Stomach (tissue), 19 donors: Measurements from ENCODE around the gene BORCS6. TPM values are rescaled to one million over a fixed set of nuclear protein-coding genes. Genes with fewer than 3 reads are reported as not detected.

Experiments
- DNase-seq, 2 donors: peaks; one replicate each; pipeline versions ENCODE4 v3.0.0 to v3.0.0-alpha.2; 2013 to 2019
- H3K27ac ChIP-seq, 5 donors: fragments of 200-600 bp in 4 of 5; sonication (generic) in 4 of 5; one replicate each; pipeline ENCODE4 v1.5.1; 2013 to 2019; ENCODE audit warnings: mild to moderate bottlenecking in 1 of 5, moderate library complexity in 1 of 5
- H3K27me3 ChIP-seq, 3 donors: fragments of 200-600 bp; sonication (generic); one replicate each; pipeline ENCODE4 v1.5.1; 2017 to 2019; ENCODE audit warnings: mixed run types in 1 of 3
- H3K36me3 ChIP-seq, 4 donors: fragments of 200-600 bp; sonication (generic); 1 replicate in 3 of 4; 2 replicates in 1 of 4; pipeline ENCODE4 v1.5.1; 2016 to 2019
- H3K4me1 ChIP-seq, 4 donors: fragments of 200-600 bp; sonication (generic); one replicate each; pipeline ENCODE4 v1.5.1; 2016 to 2019
- H3K4me3 ChIP-seq, 4 donors: fragments of 200-600 bp; sonication (generic) in 3 of 4; one replicate each; pipeline ENCODE4 v1.5.1; 2016 to 2019; ENCODE audit warnings: mild to moderate bottlenecking in 1 of 4
- H3K9me3 ChIP-seq, 4 donors: fragments of 200-600 bp; sonication (generic); one replicate each; pipeline ENCODE4 v1.5.1; 2016 to 2019
- CTCF ChIP-seq, 7 experiments: fragments of 450-650 bp in 4 of 7; fragments of 200-600 bp in 3 of 7; sonication (generic) in 3 of 7; IDR thresholded peaks; one replicate each; pipeline ENCODE4 v1.5.1; 2016 to 2019; ENCODE audit warnings: antibody characterized with exemption in 7 of 7, control low read depth in 2 of 7, mild to moderate bottlenecking in 1 of 7
- EP300 ChIP-seq: sonication (generic); formaldehyde crosslinking; IDR thresholded peaks from one replicate; pipeline ENCODE4 v1.6.1; 2017; ENCODE audit warnings: antibody characterized with exemption
- POLR2A ChIP-seq, 4 donors: fragments of 450-650 bp; IDR thresholded peaks; one replicate each; pipeline ENCODE4 v1.6.1; 2016; ENCODE audit warnings: antibody characterized with exemption in 4 of 4, control low read depth in 2 of 4, mild to moderate bottlenecking in 1 of 4, moderate library complexity in 1 of 4
- POLR2AphosphoS5 ChIP-seq, 3 donors: sonication (generic); formaldehyde crosslinking; IDR thresholded peaks; one replicate each; pipeline ENCODE4 v1.6.1; 2016; ENCODE audit warnings: antibody characterized with exemption in 3 of 3
- WGBS, 5 donors: extraction: QIAGEN DNeasy Blood & Tissue Kit in 3 of 5; methylation state at CpG; one replicate each; pipeline versions ENCODE4 v1.1.5 to v1.1.7; 2013 to 2018; 5-methylcytosine and 5-hydroxymethylcytosine counted together
- intact Hi-C: fragments of 100-400 bp; cut with DNase I; formaldehyde crosslinking; loops from one replicate; pipeline ENCODE4 v1.15.1; 2023; ENCODE audit warnings: low total_unique reads
- long read RNA-seq, 10 donors: transcript quantifications; one replicate each; lab custom pipeline, GENCODE V29; 2026
- polyA plus RNA-seq, 3 donors: library from polyadenylated mRNA; stranded (reverse); fragments of 200-250 nt; gene quantifications; one replicate each; pipeline ENCODE4 v1.2.3, GENCODE V29; 2013
- total RNA-seq, 5 donors: library from RNA; depleted of rRNA; stranded (reverse); fragments of >200 nt; gene quantifications; one replicate each; pipeline versions ENCODE4 v1.1.0 to v1.2.3, GENCODE V29; 2014 to 2016
- donor health status: healthy with polysubstance abuse.
- donor health status: Bipolar disorder and iron deficiency.
- donor health status: healthy.

Gene BORCS6
- total RNA-seq (10 to 100 TPM in 2 of 5 donors, 1 to 10 TPM in 2, under 1 TPM in 1; 0.58 to 70.1 (median 4.6) TPM), polyA plus RNA-seq (1 to 10 TPM; 6.6 to 9.2 (median 7.9) TPM)
- long read RNA-seq, donor 1, partial matches to known transcripts = 0 of 2 reads
- long read RNA-seq, donor 1, other reads (novel, unspliced or antisense) = 0 of 2 reads
- long read RNA-seq, donor 2, transcript BORCS6-201 (1 exons, 2,575 nt) = major isoform, 5 of 5 reads
- long read RNA-seq, donor 2, partial matches to known transcripts = 0 of 5 reads
- long read RNA-seq, donor 2, other reads (novel, unspliced or antisense) = 0 of 5 reads
- long read RNA-seq, donor 3, transcript BORCS6-201 (1 exons, 2,575 nt) = major isoform, 5 of 5 reads
- long read RNA-seq, donor 3, partial matches to known transcripts = 0 of 5 reads
- long read RNA-seq, donor 3, other reads (novel, unspliced or antisense) = 0 of 5 reads
- long read RNA-seq, donor 4, partial matches to known transcripts = 0 of 2 reads
- long read RNA-seq, donor 4, other reads (novel, unspliced or antisense) = 0 of 2 reads
- long read RNA-seq, donor 5, transcript BORCS6-201 (1 exons, 2,575 nt) = major isoform, 6 of 6 reads
- long read RNA-seq, donor 5, partial matches to known transcripts = 0 of 6 reads
- long read RNA-seq, donor 5, other reads (novel, unspliced or antisense) = 0 of 6 reads
- long read RNA-seq, donor 6, transcript BORCS6-201 (1 exons, 2,575 nt) = major isoform, 20 of 20 reads
- long read RNA-seq, donor 6, partial matches to known transcripts = 0 of 20 reads
- long read RNA-seq, donor 6, other reads (novel, unspliced or antisense) = 0 of 20 reads
- long read RNA-seq, donor 7, transcript BORCS6-201 (1 exons, 2,575 nt) = major isoform, 5 of 5 reads
- long read RNA-seq, donor 7, partial matches to known transcripts = 0 of 5 reads
- long read RNA-seq, donor 7, other reads (novel, unspliced or antisense) = 0 of 5 reads
- long read RNA-seq, donor 8, transcript BORCS6-201 (1 exons, 2,575 nt) = major isoform, 7 of 7 reads
- long read RNA-seq, donor 8, partial matches to known transcripts = 0 of 7 reads
- long read RNA-seq, donor 8, other reads (novel, unspliced or antisense) = 0 of 7 reads
- long read RNA-seq, donor 9, transcript BORCS6-201 (1 exons, 2,575 nt) = major isoform, 9 of 9 reads
- long read RNA-seq, donor 9, partial matches to known transcripts = 0 of 9 reads
- long read RNA-seq, donor 9, other reads (novel, unspliced or antisense) = 0 of 9 reads
- long read RNA-seq, donor 10, partial matches to known transcripts = 0 of 2 reads
- long read RNA-seq, donor 10, other reads (novel, unspliced or antisense) = 0 of 2 reads

GRCh38 chr17:8189711-8190477 lies at the start of gene BORCS6:
TSS of gene BORCS6 (minus strand) at chr17:8190180. CDS start at chr17:8190140, 40 bp downstream.
- 0% methylated on average over 33 to 70 of the region's 70 CpGs for WGBS, 5 donors

GRCh38 chr17:8237886-8238285 lies 47.9 kb upstream of the BORCS6 start:
- WGBS, 5 donors = 88 to 92% (median 88%) methylated on average over 4 of the region's 4 CpGs
- H3K27ac ChIP-seq = no peak overlapping the region

More at GRCh38 chr17:8189711-8190477, at the start of gene BORCS6:
- peak; percentile 97 to 99 for DNase-seq
- intact Hi-C loops = no loop called here
- H3K4me1 ChIP-seq = peaks cover 35 to 66% (median 55%) of the 10 kb centered on the region in 4 donors
- H3K27ac ChIP-seq = peak within 1 kb of the TSS; percentile 95 to 99 (median 98)
- H3K27me3 ChIP-seq = no peaks in the 10 kb centered on the region
- no peaks in the 10 kb centered on the region for H3K36me3 ChIP-seq
- TF ChIP-seq EP300 = no peak
- TF ChIP-seq POLR2AphosphoS5 (IDR thresholded peaks at IDR 0.05) = peak; percentile 69 to 89 (median 84)
- no peak for TF ChIP-seq CTCF (IDR thresholded peaks at IDR 0.05)
- TF ChIP-seq POLR2A (IDR thresholded peaks at IDR 0.05) = peak in 2 of 4 donors; percentile 24 to 27
- no peaks in the 10 kb centered on the region for H3K9me3 ChIP-seq
- peak within 1 kb of the TSS; percentile 70 to 88 (median 76) for H3K4me3 ChIP-seq

GRCh38 chr17:8237175-8237574 lies 47.2 kb upstream of the BORCS6 start:
- 66 to 86% (median 77%) methylated on average over 7 of the region's 7 CpGs for WGBS, 5 donors
- Histone ChIP-seq H3K36me3 (peaks cover 72 to 100% (median 100%) of the 10 kb centered on the region in 4 donors), H3K4me1 (no peaks in the 10 kb centered on the region)

More at GRCh38 chr17:8237886-8238285, 47.9 kb upstream of the BORCS6 start:
- H3K4me3 ChIP-seq = no peak overlapping the region
- DNase-seq = no peak
- H3K36me3 ChIP-seq = peaks cover 65 to 98% (median 97%) of the 10 kb centered on the region in 4 donors
- intact Hi-C loops = no loop called here
- H3K4me1 ChIP-seq = no peaks in the 10 kb centered on the region
- no peak for TF ChIP-seq EP300
- TF ChIP-seq POLR2AphosphoS5 (IDR thresholded peaks at IDR 0.05) = no peak
- no peak for TF ChIP-seq POLR2A (IDR thresholded peaks at IDR 0.05)
- TF ChIP-seq CTCF (IDR thresholded peaks at IDR 0.05) = no peak
- no peaks in the 10 kb centered on the region for H3K27me3 ChIP-seq
- H3K9me3 ChIP-seq = no peaks in the 10 kb centered on the region

More at GRCh38 chr17:8237175-8237574, 47.2 kb upstream of the BORCS6 start:
- H3K4me3 ChIP-seq = no peak overlapping the region
- intact Hi-C loops = no loop called here
- no peaks in the 10 kb centered on the region for H3K9me3 ChIP-seq
- DNase-seq = no peak
- no peak overlapping the region for H3K27ac ChIP-seq
- TF ChIP-seq CTCF (IDR thresholded peaks at IDR 0.05) = no peak
- TF ChIP-seq POLR2AphosphoS5 (IDR thresholded peaks at IDR 0.05) = no peak
- no peak for TF ChIP-seq POLR2A (IDR thresholded peaks at IDR 0.05)
- no peak for TF ChIP-seq EP300
- H3K27me3 ChIP-seq = no peaks in the 10 kb centered on the region
